Smooth muscle cell (in vitro differentiated cells): ENCODE results near the gene MCC. TPM values are rescaled to one million over a fixed set of nuclear protein-coding genes. Genes with fewer than 3 reads are reported as not detected.
A peak's percentile ranks its signal among the peaks of the same experiment; 100 is the strongest.

Experiments
- DNase-seq: peaks from one replicate; lab custom pipeline; 2025; ENCODE audit not compliant: unreplicated experiment; lab: John Stamatoyannopoulos, UW
- H2AFZ ChIP-seq: fragments of 200-600 bp; sonication (generic); 2 replicates; pipeline ENCODE4 v1.6.0; 2016; ENCODE audit warnings: antibody characterized with exemption, low read depth, mild to moderate bottlenecking
- H3F3A ChIP-seq: fragments of 200-600 bp; sonication (generic); 2 replicates; pipeline ENCODE4 v1.6.0; 2017; ENCODE audit warnings: antibody characterized with exemption, low read depth
- H3K27ac ChIP-seq: fragments of 200-600 bp; sonication (generic); 2 replicates; pipeline ENCODE4 v1.5.1; 2016; ENCODE audit warnings: low read depth, mild to moderate bottlenecking
- H3K27me3 ChIP-seq: fragments of 200-600 bp; sonication (generic); 2 replicates; pipeline ENCODE4 v1.6.1; 2016; ENCODE audit warnings: low read depth, mild to moderate bottlenecking
- H3K36me3 ChIP-seq: fragments of 200-600 bp; sonication (generic); 2 replicates; pipeline ENCODE4 v1.5.1; 2016; ENCODE audit warnings: low read depth
- H3K4me1 ChIP-seq: fragments of 200-600 bp; sonication (generic); 2 replicates; pipeline ENCODE4 v1.5.1; 2016; ENCODE audit warnings: low read depth
- H3K4me2 ChIP-seq: fragments of 200-600 bp; sonication (generic); 2 replicates; pipeline ENCODE4 v1.6.0; 2016; ENCODE audit warnings: mild to moderate bottlenecking
- H3K4me3 ChIP-seq: fragments of 200-600 bp; sonication (generic); 2 replicates; pipeline ENCODE4 v1.5.1; 2016; ENCODE audit warnings: mild to moderate bottlenecking
- H3K79me2 ChIP-seq: fragments of 200-600 bp; sonication (generic); 2 replicates; pipeline ENCODE4 v1.6.0; 2016; ENCODE audit warnings: low read depth, mild to moderate bottlenecking
- H3K9ac ChIP-seq: fragments of 200-600 bp; sonication (generic); 2 replicates; pipeline ENCODE4 v1.6.0; 2016; ENCODE audit warnings: low read depth
- H3K9me3 ChIP-seq: fragments of 200-600 bp; sonication (generic); replicated peaks from 2 replicates; pipeline ENCODE4 v1.5.1; 2016; ENCODE audit warnings: low read depth
- H4K20me1 ChIP-seq: fragments of 200-600 bp; sonication (generic); 2 replicates; pipeline ENCODE4 v1.6.0; 2016; ENCODE audit warnings: low read depth
- WGBS: methylation state at CpG from one replicate; pipeline ENCODE4 v1.1.7; 2016; ENCODE audit warnings: low lambda C conversion rate; 5-methylcytosine and 5-hydroxymethylcytosine counted together
- polyA plus RNA-seq: library from polyadenylated mRNA; unstranded; fragments of >200 nt; fragmentation: Nextera tagmentation; extraction: Ambion mirVana; gene quantifications from 2 replicates; pipeline ENCODE4 v1.2.1, GENCODE V29; 2016
- total RNA-seq: library from RNA; depleted of rRNA; stranded (reverse); fragments of >200 nt; gene quantifications from 2 replicates; pipeline ENCODE4 v1.2.3, GENCODE V29; 2014
- TF ChIP-seq, protein P1 (sequence below): fragments of 200-600 bp; sonication (generic); IDR thresholded peaks from 2 replicates; pipeline ENCODE4 v1.5.1; 2017; ENCODE audit warnings: borderline replicate concordance, mild to moderate bottlenecking, antibody characterized with exemption; ENCODE audit not compliant: insufficient read depth, poor library complexity, severe bottlenecking

MCC gene
- total and polyA plus RNA-seq, 2 experiments from 2014 or later = 5.8 to 19.2 TPM

GRCh38 chr5:113230711-113231652 lies 257.3 kb downstream of the MCC start:
- H3K79me2 ChIP-seq = no peaks in the 10 kb centered on the region
- no peaks in the 10 kb centered on the region for H3K27me3 ChIP-seq
- no peak for DNase-seq
- TF ChIP-seq, protein P1, sequence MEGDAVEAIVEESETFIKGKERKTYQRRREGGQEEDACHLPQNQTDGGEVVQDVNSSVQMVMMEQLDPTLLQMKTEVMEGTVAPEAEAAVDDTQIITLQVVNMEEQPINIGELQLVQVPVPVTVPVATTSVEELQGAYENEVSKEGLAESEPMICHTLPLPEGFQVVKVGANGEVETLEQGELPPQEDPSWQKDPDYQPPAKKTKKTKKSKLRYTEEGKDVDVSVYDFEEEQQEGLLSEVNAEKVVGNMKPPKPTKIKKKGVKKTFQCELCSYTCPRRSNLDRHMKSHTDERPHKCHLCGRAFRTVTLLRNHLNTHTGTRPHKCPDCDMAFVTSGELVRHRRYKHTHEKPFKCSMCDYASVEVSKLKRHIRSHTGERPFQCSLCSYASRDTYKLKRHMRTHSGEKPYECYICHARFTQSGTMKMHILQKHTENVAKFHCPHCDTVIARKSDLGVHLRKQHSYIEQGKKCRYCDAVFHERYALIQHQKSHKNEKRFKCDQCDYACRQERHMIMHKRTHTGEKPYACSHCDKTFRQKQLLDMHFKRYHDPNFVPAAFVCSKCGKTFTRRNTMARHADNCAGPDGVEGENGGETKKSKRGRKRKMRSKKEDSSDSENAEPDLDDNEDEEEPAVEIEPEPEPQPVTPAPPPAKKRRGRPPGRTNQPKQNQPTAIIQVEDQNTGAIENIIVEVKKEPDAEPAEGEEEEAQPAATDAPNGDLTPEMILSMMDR = no peak
- 36% methylated on average over 4 of the region's 4 CpGs for WGBS
- H3K9me3 ChIP-seq = no peaks in the 10 kb centered on the region
- H3K4me3 ChIP-seq = no peak overlapping the region
- peak overlapping the region; percentile 10 for H3K9ac ChIP-seq
- H3F3A ChIP-seq = no peaks in the 10 kb centered on the region
- no peaks in the 10 kb centered on the region for H3K36me3 ChIP-seq
- H3K4me2 ChIP-seq = peak overlapping the region; percentile 58
- peaks cover 13% of the 10 kb centered on the region for H4K20me1 ChIP-seq
- no peak overlapping the region for H2AFZ ChIP-seq
- peak overlapping the region; percentile 58 for H3K27ac ChIP-seq
- H3K4me1 ChIP-seq = peaks cover 10% of the 10 kb centered on the region

DNA sequence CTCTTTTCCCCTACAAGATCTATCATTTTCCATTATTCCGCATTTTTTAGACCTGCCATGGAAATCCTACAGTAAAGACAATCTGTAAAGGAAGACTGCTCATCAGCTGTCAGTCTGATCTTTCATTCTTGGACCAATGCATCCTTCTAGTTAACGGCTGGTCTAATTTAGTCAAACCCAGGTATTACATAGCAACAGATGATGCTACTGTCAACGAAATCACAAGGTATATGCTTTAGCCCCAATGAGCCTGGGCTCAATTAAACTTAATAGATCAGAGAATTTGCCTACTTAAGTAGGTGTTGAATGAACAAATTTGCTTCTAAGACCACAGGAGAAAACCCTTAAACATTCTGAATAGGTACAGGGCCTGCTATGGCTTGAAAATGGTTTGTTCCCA lies 260.5 kb downstream of the MCC start:
- WGBS = 77% methylated on average over 3 of the region's 3 CpGs
- no peak for DNase-seq
- TF ChIP-seq, protein P1 = no peak
- Histone ChIP-seq H3K36me3 (no peaks in the 10 kb centered on the region), H4K20me1 (peaks cover 40% of the 10 kb centered on the region), H3K4me2 (no peak overlapping the region), H3K4me3 (no peak overlapping the region), H3K4me1 (peaks cover 5% of the 10 kb centered on the region), H3K79me2 (no peaks in the 10 kb centered on the region), H3K27ac (no peak overlapping the region), H3K27me3 (no peaks in the 10 kb centered on the region), H3K9ac (no peak overlapping the region), H3F3A (no peaks in the 10 kb centered on the region), H2AFZ (no peak overlapping the region), H3K9me3 (no peaks in the 10 kb centered on the region)

DNA sequence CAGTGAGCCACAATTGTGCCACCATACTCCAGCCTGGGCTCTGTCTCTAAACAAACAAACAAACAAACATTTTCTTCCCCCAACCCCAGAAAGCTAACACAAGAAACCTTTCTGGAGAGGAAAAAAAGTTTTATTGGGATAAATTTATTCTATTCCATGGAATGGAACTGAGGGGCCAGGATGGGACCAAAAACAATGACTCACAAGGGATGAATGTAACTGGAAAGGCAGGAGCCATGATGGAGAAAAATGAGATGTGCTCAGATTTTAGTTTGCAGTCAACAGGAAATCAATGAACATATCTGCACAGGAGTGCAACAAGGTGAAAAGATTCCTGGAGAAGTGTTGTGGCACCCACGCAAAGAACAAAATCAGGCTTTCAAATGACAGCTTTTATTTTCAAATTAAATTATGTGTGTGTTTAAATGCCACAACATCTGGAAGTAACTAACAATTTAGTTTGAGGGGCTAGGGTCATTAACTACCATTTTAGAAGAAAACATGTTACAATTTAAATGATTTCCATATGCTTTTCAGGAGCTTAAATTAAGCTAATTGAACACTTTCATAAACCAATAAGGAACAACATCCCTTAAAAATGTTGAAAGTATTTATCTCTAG lies 262.0 kb downstream of the MCC start:
- 87% methylated on average over 1 of the region's 1 CpG for WGBS
- TF ChIP-seq, protein P1 = no peak
- Histone ChIP-seq H2AFZ (no peak overlapping the region), H3K4me1 (peaks cover 5% of the 10 kb centered on the region), H3K36me3 (no peaks in the 10 kb centered on the region), H3F3A (no peaks in the 10 kb centered on the region), H3K4me3 (no peak overlapping the region), H3K27me3 (no peaks in the 10 kb centered on the region), H3K79me2 (no peaks in the 10 kb centered on the region), H3K9ac (no peak overlapping the region), H3K4me2 (no peak overlapping the region), H3K9me3 (no peaks in the 10 kb centered on the region), H4K20me1 (peaks cover 44% of the 10 kb centered on the region), H3K27ac (no peak overlapping the region)
- DNase-seq = no peak
